VCaP (cell line): ENCODE results near the gene ANKRA2.

ENCODE experiments used
- H3K27ac ChIP-seq: fragments of 450-650 bp; 2 replicates; pipeline ENCODE4 v1.5.1; 2017
- TF ChIP-seq, protein P1 (sequence below): fragments of 450-650 bp; conservative IDR thresholded peaks from 2 replicates; pipeline ENCODE4 v1.5.1; 2017; ENCODE audit warnings: mild to moderate bottlenecking, moderate library complexity

The ANKRA2 gene

GRCh38 chr5:73531356-73531755 is 34.1 kb downstream of the ANKRA2 start:
- no peak overlapping the region for H3K27ac ChIP-seq
- TF ChIP-seq, protein P1, sequence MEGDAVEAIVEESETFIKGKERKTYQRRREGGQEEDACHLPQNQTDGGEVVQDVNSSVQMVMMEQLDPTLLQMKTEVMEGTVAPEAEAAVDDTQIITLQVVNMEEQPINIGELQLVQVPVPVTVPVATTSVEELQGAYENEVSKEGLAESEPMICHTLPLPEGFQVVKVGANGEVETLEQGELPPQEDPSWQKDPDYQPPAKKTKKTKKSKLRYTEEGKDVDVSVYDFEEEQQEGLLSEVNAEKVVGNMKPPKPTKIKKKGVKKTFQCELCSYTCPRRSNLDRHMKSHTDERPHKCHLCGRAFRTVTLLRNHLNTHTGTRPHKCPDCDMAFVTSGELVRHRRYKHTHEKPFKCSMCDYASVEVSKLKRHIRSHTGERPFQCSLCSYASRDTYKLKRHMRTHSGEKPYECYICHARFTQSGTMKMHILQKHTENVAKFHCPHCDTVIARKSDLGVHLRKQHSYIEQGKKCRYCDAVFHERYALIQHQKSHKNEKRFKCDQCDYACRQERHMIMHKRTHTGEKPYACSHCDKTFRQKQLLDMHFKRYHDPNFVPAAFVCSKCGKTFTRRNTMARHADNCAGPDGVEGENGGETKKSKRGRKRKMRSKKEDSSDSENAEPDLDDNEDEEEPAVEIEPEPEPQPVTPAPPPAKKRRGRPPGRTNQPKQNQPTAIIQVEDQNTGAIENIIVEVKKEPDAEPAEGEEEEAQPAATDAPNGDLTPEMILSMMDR: no peak

DNA sequence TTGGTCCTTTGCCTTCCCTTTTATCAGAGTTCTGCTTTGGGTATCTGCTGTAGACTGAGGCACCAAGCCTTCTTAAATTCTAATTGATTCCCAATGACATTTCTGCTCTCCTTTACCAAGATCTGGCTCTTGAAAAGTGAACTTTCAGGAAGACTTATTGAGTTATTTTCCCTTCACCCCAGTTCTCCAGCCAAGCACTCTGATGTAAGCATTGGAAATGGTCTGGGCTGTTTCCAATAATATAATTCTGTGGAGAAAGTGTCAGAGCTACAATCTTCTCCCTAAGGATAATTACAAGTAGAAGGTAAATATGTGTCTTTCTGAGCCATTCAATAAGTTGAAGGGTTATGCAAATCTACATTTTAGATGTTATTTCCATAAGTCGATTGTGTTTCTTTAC is 36.4 kb downstream of the ANKRA2 start:
- TF ChIP-seq, protein P1: no peak
- H3K27ac ChIP-seq: no peak overlapping the region

DNA sequence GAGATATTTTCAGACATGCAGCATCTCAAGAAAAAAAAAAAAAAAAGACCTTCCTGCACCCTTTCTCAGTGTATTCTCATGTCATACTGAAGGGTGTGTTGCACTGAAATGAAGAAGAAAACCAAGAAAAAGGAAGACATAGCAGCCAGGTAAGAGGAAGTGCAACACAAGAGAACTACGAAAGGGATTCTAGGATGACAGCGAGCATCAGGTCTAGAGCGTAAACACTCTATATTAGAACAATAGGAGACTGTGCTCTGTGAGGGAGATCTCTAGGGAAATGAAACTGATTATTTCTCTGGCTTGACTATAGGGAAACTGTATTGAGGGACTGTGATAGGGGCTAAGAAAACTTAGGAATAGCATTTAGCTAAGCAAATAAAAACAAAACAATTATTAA is 37.2 kb downstream of the ANKRA2 start:
- no peak overlapping the region for H3K27ac ChIP-seq
- TF ChIP-seq, protein P1: no peak

DNA sequence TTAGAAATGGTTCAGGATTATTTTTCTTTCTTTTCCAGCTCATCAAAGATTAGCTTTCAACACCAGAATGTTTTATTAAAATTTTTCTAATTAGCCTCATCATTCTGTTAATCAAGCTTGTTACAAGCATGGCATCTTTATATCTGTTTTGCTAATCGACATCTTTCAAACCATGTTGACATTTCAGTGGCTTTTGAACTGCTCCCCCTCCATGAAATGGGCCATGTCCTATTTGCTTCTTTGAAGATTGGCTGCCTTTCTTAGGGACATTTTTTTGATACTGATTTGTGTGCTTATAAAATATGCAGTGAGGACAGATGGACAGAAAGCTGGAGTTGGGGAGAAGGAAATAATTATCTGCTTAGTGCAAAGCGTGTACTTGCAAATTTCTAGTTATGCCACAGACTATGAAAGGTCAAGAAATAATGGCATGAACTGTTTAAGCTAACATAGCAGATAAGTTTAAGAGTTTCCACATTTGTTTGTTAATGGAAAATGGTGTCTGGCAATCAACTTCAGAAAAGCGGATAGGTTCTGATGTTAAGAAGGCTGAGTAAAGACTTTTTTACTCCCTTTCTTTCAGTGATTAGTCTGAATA is 39.7 kb downstream of the ANKRA2 start:
- no peak overlapping the region for H3K27ac ChIP-seq
- TF ChIP-seq, protein P1: no peak

GRCh38 chr5:73523861-73524260 is 41.6 kb downstream of the ANKRA2 start:
- no peak overlapping the region for H3K27ac ChIP-seq
- TF ChIP-seq, protein P1: no peak

GRCh38 chr5:73522989-73523388 is 42.5 kb downstream of the ANKRA2 start:
- TF ChIP-seq, protein P1: no peak
- H3K27ac ChIP-seq: no peak overlapping the region

DNA sequence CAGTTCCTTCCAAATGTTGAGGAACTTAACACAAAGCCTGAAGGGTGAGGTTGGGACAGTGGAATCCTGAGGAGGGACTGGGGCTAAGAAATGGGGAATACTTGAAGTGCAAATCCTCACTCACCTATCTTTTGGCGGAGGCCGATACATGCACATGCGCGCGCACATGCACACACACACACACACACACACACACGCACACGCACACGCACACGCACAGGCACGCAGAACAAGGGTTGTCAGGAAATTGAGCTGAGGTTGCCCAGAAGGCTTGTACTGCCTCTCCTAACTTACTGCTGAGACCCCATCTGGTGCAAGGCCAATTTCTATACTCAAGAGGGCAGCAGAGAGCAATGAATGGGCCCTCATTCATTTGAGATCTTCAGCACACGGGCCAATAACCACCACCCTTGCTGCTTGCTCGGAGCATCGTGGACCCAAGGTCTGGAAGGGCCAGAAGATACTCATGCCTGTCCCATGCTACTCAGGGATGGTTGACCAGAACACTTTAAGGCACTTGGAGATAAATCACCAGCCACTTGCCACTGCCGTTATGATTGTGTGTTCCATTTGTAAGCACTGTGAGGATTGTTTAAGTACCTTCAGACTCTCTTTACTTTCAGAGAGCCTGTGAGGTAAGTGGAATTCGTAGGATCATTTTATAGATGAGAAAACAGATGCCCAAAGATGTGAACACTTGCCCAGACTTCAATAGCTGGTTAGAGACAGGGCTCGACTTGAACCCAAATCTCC is 45.7 kb downstream of the ANKRA2 start:
- H3K27ac ChIP-seq: peak overlapping the region; percentile 26; the same call in 1 of the 2 replicates
- TF ChIP-seq, protein P1: peak; percentile 74
